ENCODE measurements around the gene AZU1.

The AZU1 gene

GRCh38 chr19:827710-828321 lies at the start of gene AZU1:
AZU1 (plus strand) TSS chr19:827837; CDS start chr19:827847, 10 bp downstream.
- DNase-seq (ENCODE audit: low read depth), result no peak

GRCh38 chr19:778910-779653 lies 48.6 kb upstream of the AZU1 start:
- no peak for DNase-seq (ENCODE audit: low read depth)

DNA sequence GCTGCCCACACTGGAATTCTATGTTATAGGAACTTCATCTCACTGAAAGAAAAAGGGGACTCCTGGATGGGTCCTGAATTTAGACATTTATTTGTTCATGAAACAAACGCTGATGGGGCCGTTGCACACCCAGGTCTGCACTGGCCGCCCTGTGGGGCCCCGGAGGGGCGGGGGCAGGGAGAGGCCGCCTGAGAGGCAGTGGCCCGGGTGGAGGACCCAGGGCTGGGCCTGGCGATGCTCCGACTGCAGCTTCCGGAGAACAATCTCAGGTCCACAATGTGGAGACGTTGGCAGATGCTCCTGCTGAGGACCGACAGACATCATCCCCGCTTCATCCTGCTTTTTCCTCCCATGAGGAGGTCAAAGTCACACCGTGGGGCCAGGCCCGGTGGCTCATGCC lies 46.7 kb upstream of the AZU1 start:
- DNase-seq (ENCODE audit: low read depth), result no peak

DNA sequence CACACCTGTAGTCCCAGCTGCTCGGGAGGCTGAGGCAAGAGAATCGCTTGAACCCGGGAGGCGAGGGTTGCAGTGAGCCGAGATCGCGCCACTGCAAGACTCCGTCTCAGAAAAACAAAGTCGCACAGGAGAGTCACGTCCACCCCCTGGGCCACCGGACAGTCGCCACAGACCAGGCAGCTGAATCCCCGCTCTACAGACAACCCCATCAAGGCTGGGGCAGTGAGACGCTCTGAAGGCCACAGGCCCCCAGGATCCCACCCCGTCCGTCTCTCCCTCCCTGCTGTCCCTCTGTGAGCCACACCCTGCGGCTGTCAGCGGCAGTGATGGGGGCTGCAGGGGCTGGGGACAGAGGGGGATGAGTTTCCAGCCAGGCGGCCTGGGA lies 45.8 kb upstream of the AZU1 start:
- DNase-seq (ENCODE audit: low read depth), result no peak

DNA sequence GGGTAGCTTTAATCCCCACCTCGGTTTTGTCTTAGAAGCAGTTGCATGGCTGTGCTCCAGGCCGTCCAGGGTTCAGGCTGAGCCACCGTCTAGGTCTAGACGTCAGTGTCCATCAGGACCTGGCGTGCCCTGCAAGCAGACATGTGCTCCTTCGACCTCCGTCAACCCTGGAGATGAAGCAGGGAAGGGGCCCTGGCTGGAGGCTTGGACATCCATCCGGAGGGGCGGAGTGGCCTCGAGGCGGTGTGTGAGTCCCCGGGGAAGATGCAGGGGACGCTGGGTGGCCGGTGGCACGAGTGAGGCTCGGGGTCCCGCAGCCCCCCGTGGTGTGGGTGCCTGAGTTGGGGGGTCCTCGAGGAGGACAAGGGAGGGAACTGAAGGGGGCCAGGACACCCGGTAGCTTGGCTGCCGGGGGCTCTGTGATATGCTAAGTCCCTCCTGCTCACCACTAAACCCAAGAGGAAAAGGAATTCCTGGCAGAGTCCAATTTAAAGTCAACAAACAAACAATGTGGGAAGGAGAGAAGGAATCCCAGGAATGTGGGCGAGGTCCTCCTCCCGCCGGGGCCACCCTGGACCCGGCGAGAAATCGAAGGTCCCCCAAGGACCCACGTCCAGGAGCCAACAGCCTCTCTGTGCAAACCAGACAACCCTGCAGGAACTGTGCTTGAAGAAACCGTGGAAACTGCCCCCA lies 45.3 kb upstream of the AZU1 start:
- DNase-seq (ENCODE audit: low read depth), result no peak

- no peak for DNase-seq (ENCODE audit: low read depth)
Observed at GRCh38 chr19:782878-783668, 44.6 kb upstream of the AZU1 start.

GRCh38 chr19:784541-784940 lies 43.1 kb upstream of the AZU1 start:
- DNase-seq (ENCODE audit: low read depth), result no peak

- no peak for DNase-seq (ENCODE audit: low read depth)
Observed at GRCh38 chr19:787536-787935, 40.1 kb upstream of the AZU1 start.

DNA sequence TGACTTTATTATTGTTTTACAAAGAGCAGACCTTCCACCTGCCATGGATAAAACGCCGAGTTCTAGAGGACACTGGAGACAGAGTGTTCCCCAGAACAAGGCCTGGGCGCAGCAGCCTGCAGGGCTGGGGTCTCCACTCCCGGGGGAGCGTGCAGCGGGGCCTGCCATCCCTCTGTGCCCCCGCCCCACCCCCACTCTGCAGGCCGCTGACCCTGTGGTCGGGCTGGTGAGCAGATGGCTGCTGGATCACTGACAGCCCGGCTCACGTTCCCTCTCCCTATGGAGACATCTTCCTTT lies 39.0 kb upstream of the AZU1 start:
- no peak for DNase-seq (ENCODE audit: low read depth)

GRCh38 chr19:788983-789700 lies 38.5 kb upstream of the AZU1 start:
- DNase-seq (ENCODE audit: low read depth), result no peak

GRCh38 chr19:789701-790060 lies 38.0 kb upstream of the AZU1 start:
- DNase-seq (ENCODE audit: low read depth), result no peak

DNA sequence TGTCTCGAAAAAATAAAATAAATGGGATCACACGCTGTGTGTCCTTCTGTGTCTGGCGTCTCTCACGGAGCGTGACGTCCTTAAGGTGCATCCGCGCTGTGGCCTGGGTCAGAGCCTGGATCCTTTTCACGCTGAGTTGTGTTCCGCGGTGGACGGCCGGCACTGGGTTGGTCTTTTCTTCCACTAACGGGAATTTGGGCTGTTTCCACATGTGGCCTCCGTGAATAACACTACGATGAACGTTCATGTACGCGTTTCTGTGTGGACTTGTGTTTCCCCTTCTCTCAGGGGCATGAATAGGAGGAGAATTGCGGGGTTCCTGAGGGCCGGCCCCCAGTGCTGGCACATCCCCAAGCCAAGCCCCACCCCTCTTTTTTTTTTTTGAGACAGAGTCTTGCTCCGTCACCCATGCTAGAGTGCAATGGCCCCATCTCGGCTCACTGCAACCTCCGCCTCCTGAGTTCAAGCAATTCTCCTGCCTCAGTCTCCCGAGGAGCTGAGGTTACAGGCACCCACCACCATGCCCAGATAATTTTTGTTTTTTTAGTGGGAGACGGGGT lies 36.5 kb upstream of the AZU1 start:
- no peak for DNase-seq (ENCODE audit: low read depth)

GRCh38 chr19:791567-792305 lies 35.9 kb upstream of the AZU1 start:
- DNase-seq (ENCODE audit: low read depth), result no peak

- no peak for DNase-seq (ENCODE audit: low read depth)
Observed at GRCh38 chr19:792306-792885, 35.2 kb upstream of the AZU1 start.

GRCh38 chr19:793806-794205 lies 33.8 kb upstream of the AZU1 start:
- no peak for DNase-seq (ENCODE audit: low read depth)

DNA sequence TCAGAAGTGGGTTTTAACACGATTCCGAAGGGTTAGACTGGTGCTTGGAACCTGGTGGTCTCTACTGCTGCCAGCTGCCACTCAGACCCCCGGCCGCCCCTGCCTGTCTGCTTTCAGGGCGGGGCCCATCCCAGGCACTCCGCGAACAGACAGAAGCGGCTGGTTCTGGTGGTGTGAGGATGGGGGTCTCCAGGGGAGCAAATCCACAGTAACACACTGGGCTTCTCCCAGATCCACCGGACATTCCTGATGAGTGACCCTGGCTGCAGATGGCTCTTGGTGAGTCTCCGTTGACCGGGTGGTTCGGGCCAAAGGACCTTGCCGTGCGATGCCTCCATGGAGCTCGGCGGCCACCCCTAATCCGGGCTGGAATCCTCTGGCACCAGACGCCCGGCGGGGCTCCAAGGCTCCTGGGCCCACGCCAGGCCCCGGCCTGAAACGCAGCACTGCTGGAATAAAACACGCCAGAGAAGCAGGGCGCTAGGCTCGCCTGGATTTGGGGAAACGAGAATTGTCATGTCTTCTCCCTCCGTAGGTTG lies 32.5 kb upstream of the AZU1 start:
- DNase-seq (ENCODE audit: low read depth), result no peak

DNA sequence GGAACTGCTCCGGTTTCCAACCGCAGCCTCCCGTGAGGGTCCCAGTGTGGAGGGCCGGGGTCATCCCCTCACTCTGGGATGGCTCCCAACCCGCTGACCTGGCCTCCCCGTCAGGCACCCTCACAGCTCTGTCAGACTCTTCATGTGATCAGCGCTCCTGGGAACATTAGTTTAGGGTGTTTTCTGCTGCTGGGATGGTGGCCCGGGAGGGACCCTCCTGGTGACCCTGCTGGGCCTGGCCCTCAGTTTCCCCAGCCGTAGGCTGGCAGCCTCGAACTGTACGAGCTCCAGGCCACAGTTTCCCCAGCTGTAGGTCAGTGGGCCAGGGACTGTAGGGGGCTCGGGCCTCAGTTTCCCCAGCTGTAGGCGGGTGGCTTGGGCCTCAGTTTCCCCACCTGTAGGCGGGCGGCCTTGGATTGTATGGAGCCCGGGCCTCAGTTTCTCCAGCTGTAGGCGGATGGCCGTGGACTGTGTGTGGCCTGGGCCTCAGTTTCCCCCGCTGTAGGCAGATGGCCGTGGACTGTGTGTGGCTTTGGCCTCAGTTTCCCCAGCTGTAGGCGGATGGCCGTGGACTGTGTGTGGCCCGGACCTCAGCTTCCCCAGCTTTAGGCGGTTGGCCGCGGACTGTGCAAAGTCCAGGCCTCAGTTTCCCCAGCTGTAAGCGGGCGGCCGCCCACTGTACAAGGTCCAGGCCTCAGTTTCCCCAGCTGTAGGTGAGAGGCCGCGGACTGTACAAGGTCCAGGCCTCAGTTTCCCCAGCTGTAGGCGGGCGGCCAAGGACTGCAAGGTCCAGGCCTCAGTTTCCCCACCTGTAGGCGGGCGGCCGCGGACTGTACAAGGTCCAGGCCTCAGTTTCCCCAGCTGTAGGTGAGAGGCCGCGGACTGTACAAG lies 31.7 kb upstream of the AZU1 start:
- DNase-seq (ENCODE audit: low read depth), result no peak

DNA sequence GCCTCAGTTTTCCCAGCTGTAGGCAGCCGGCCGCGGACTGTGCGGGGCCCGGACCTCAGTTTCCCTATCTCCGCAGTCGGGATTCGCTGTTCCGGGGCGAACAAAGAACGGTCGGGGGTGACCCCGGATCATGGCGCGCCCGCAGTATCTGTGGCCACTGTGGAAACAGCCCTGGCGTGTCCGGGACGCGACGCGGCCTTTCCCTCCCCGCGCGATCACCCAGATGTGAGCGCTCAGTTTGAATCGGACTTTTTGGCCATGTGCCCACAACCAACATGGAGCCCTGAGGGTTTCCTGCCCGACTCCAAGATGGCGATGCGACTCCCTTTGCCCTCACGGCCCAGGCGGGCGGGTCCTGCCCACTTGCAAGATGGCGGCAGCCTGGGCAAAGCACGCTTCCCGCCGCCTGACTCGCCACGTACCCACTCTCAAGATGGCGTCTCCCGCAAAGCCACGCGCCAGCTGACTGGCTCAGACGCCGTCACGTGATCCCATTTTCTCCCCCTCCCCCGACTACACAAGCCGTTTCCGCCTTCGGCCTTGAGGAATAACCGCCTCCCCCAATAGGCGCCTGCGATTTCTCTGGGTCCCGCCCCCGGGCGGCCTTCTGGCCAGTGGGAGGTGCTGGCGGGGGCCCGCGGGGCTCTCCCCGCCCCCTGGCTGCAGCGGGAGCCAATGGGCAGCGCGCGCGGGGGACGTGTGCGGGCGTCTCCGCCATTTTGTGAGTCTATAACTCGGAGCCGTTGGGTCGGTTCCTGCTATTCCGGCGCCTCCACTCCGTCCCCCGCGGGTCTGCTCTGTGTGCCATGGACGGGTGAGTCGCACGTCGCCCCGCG lies 30.7 kb upstream of the AZU1 start, which contains the start of gene PTBP1:
TSS of gene PTBP1 (plus strand) at position 761 of the 836 bp plus-strand sequence. CDS start at position 807, 46 bp downstream.
- DNase-seq (ENCODE audit: low read depth), result peak; percentile 99

Data from stimulated activated CD8-positive, alpha-beta memory T cell treated with anti-CD3 and anti-CD28 coated beads, Interleukin-12 subunit alpha, Interleukin-12 subunit beta, amount 100 ng/mL, for 1 hour (primary cell).